ENCODE data around the gene SLC39A9.

The SLC39A9 gene

GRCh38 chr14:69351911-69352310, 46.6 kb upstream of the SLC39A9 start:
- TF ChIP-seq CTCF (IDR thresholded peaks at IDR 0.05; ENCODE audit: low read depth, low read length) (no peak), EZH2phosphoT487 (IDR thresholded peaks at IDR 0.05; ENCODE audit: low read depth) (no peak)
- H3K27ac ChIP-seq (ENCODE audit: low read length) = no peak overlapping the region
- H3K36me3 ChIP-seq (replicated peaks; ENCODE audit: low read depth, low read length) = no peaks in the 10 kb centered on the region
- no peak overlapping the region for H3K4me3 ChIP-seq (ENCODE audit: low read length)
- no peaks in the 10 kb centered on the region for H3K27me3 ChIP-seq (ENCODE audit: low read depth, low read length)
- no peak overlapping the region for H3K9ac ChIP-seq (ENCODE audit: low read length)
- no peaks in the 10 kb centered on the region for H3K9me3 ChIP-seq (ENCODE audit: insufficient read depth, low read length)
- peaks cover 62% of the 10 kb centered on the region for H3K4me1 ChIP-seq (ENCODE audit: low read length)
- peaks cover 3% of the 10 kb centered on the region; the same call in 1 of the 2 replicates for H3K79me2 ChIP-seq (ENCODE audit: low read length)
- 0 out of 2 replicates have a peak overlapping the region, but pooled peaks have one; percentile 1 for H3K4me2 ChIP-seq (ENCODE audit: low read length)
- H4K20me1 ChIP-seq (ENCODE audit: insufficient read depth, low read length) = no peaks in the 10 kb centered on the region
- H2AFZ ChIP-seq (ENCODE audit: low read depth, low read length) = no peak overlapping the region

DNA sequence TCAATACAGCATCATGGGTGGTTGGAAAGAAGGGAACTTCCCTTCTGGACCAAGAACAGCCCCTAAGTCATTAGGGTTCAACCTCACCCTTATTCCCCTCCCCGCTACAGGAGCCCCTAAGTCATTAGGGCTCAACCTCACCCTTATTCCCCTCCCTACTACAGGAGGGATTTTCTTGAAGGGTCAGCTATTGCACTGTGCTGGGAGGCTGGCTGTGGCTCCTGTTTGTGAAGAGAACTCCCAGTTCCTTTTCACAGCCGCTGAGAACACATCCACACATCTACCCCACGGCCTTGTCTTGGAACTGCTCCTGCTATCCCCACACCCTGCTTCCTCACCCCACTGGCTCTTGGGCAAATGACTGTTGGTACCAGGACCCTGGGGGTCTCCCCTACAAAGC, 45.3 kb upstream of the SLC39A9 start:
- no peaks in the 10 kb centered on the region for H3K36me3 ChIP-seq (replicated peaks; ENCODE audit: low read depth, low read length)
- H3K27ac ChIP-seq (ENCODE audit: low read length) = peak overlapping the region; percentile 97
- H3K4me1 ChIP-seq (ENCODE audit: low read length) = peaks cover 71% of the 10 kb centered on the region
- peak overlapping the region; percentile 87 for H3K9ac ChIP-seq (ENCODE audit: low read length)
- no peaks in the 10 kb centered on the region for H4K20me1 ChIP-seq (ENCODE audit: insufficient read depth, low read length)
- peak overlapping the region; percentile 49 for H3K4me3 ChIP-seq (ENCODE audit: low read length)
- no peaks in the 10 kb centered on the region for H3K27me3 ChIP-seq (ENCODE audit: low read depth, low read length)
- H3K4me2 ChIP-seq (ENCODE audit: low read length) = peak overlapping the region; percentile 89
- no peak overlapping the region; the same call in 1 of the 2 replicates for H2AFZ ChIP-seq (ENCODE audit: low read depth, low read length)
- no peaks in the 10 kb centered on the region for H3K9me3 ChIP-seq (ENCODE audit: insufficient read depth, low read length)
- peaks cover 3% of the 10 kb centered on the region; the same call in 1 of the 2 replicates for H3K79me2 ChIP-seq (ENCODE audit: low read length)
- TF ChIP-seq EZH2phosphoT487 (IDR thresholded peaks at IDR 0.05; ENCODE audit: low read depth) = no peak
- no peak for TF ChIP-seq CTCF (IDR thresholded peaks at IDR 0.05; ENCODE audit: low read depth, low read length)

- no peak for TF ChIP-seq CTCF (IDR thresholded peaks at IDR 0.05; ENCODE audit: low read depth, low read length)
- no peak for TF ChIP-seq EZH2phosphoT487 (IDR thresholded peaks at IDR 0.05; ENCODE audit: low read depth)
- peak overlapping the region; percentile 70 for H3K4me3 ChIP-seq (ENCODE audit: low read length)
- no peaks in the 10 kb centered on the region for H4K20me1 ChIP-seq (ENCODE audit: insufficient read depth, low read length)
- peak overlapping the region; percentile 97 for H3K27ac ChIP-seq (ENCODE audit: low read length)
- H3K4me2 ChIP-seq (ENCODE audit: low read length) = peak overlapping the region; percentile 89
- peaks cover 85% of the 10 kb centered on the region for H3K4me1 ChIP-seq (ENCODE audit: low read length)
- no peaks in the 10 kb centered on the region for H3K36me3 ChIP-seq (replicated peaks; ENCODE audit: low read depth, low read length)
- H2AFZ ChIP-seq (ENCODE audit: low read depth, low read length) = no peak overlapping the region
- no peaks in the 10 kb centered on the region for H3K27me3 ChIP-seq (ENCODE audit: low read depth, low read length)
- peak overlapping the region; percentile 87 for H3K9ac ChIP-seq (ENCODE audit: low read length)
- H3K9me3 ChIP-seq (ENCODE audit: insufficient read depth, low read length) = no peaks in the 10 kb centered on the region
- H3K79me2 ChIP-seq (ENCODE audit: low read length) = peaks cover 3% of the 10 kb centered on the region; the same call in 1 of the 2 replicates
Observed at GRCh38 chr14:69354383-69355153, 43.9 kb upstream of the SLC39A9 start.

GRCh38 chr14:69355154-69355597, 43.3 kb upstream of the SLC39A9 start:
- Histone ChIP-seq H3K9me3 (ENCODE audit: insufficient read depth, low read length) (no peaks in the 10 kb centered on the region), H4K20me1 (ENCODE audit: insufficient read depth, low read length) (no peaks in the 10 kb centered on the region), H3K27me3 (ENCODE audit: low read depth, low read length) (no peaks in the 10 kb centered on the region), H3K36me3 (replicated peaks; ENCODE audit: low read depth, low read length) (no peaks in the 10 kb centered on the region), H3K9ac (ENCODE audit: low read length) (peak overlapping the region; percentile 87), H3K27ac (ENCODE audit: low read length) (peak overlapping the region; percentile 97), H3K4me2 (ENCODE audit: low read length) (peak overlapping the region; percentile 89), H3K79me2 (ENCODE audit: low read length) (peaks cover 3% of the 10 kb centered on the region; the same call in 1 of the 2 replicates), H2AFZ (ENCODE audit: low read depth, low read length) (no peak overlapping the region), H3K4me3 (ENCODE audit: low read length) (peak overlapping the region; percentile 70), H3K4me1 (ENCODE audit: low read length) (peaks cover 88% of the 10 kb centered on the region)
- TF ChIP-seq EZH2phosphoT487 (IDR thresholded peaks at IDR 0.05; ENCODE audit: low read depth) = no peak
- no peak for TF ChIP-seq CTCF (IDR thresholded peaks at IDR 0.05; ENCODE audit: low read depth, low read length)
